ENCODE data around the gene TPCN2.
"Not testable (repeated sequence)": the region's sequence is repeated elsewhere in the genome, so short reads cannot be mapped to it uniquely, and the experiment has no call there.

Gene TPCN2

GRCh38 chr11:69074375-69075140, 25.8 kb downstream of the TPCN2 start:
- DNase-seq (ENCODE audit: low spot score) = no peak
- in situ Hi-C loops (cut with MboI; ENCODE audit: low pct_unique_long_range_greater_than_20kb, low sequenced_read_pairs, unreplicated experiment) = no loop called here

GRCh38 chr11:69075421-69076128, 26.8 kb downstream of the TPCN2 start:
- in situ Hi-C loops (cut with MboI; ENCODE audit: low pct_unique_long_range_greater_than_20kb, low sequenced_read_pairs, unreplicated experiment) = no loop called here
- TF ChIP-seq CTCF (IDR thresholded peaks at IDR 0.05; ENCODE audit: extremely low read depth, insufficient read depth, missing control alignments) = no peak
- DNase-seq (ENCODE audit: low spot score) = no peak

More at GRCh38 chr11:69074375-69075140, 25.8 kb downstream of the TPCN2 start:
- TF ChIP-seq CTCF (IDR thresholded peaks at IDR 0.05; ENCODE audit: extremely low read depth, insufficient read depth, missing control alignments) = no peak

- no peak for TF ChIP-seq CTCF (IDR thresholded peaks at IDR 0.05; ENCODE audit: extremely low read depth, insufficient read depth, missing control alignments)
- in situ Hi-C loops (cut with MboI; ENCODE audit: low pct_unique_long_range_greater_than_20kb, low sequenced_read_pairs, unreplicated experiment) = no loop called here
- DNase-seq (ENCODE audit: low spot score) = no peak
Observed at GRCh38 chr11:69076129-69076791, 27.5 kb downstream of the TPCN2 start.

GRCh38 chr11:69076977-69077376, 28.2 kb downstream of the TPCN2 start:
- in situ Hi-C loops (cut with MboI; ENCODE audit: low pct_unique_long_range_greater_than_20kb, low sequenced_read_pairs, unreplicated experiment); DNase-seq (ENCODE audit: low spot score): not testable (repeated sequence)

GRCh38 chr11:69078508-69078907, 29.8 kb downstream of the TPCN2 start:
- TF ChIP-seq CTCF (IDR thresholded peaks at IDR 0.05; ENCODE audit: extremely low read depth, insufficient read depth, missing control alignments) = no peak
- no peak for DNase-seq (ENCODE audit: low spot score)
- in situ Hi-C loops (cut with MboI; ENCODE audit: low pct_unique_long_range_greater_than_20kb, low sequenced_read_pairs, unreplicated experiment) = no loop called here

- no peak for DNase-seq (ENCODE audit: low spot score)
- in situ Hi-C loops (cut with MboI; ENCODE audit: low pct_unique_long_range_greater_than_20kb, low sequenced_read_pairs, unreplicated experiment) = no loop called here
- no peak for TF ChIP-seq CTCF (IDR thresholded peaks at IDR 0.05; ENCODE audit: extremely low read depth, insufficient read depth, missing control alignments)
Observed at GRCh38 chr11:69078930-69079605, 30.3 kb downstream of the TPCN2 start.

All from GM13977 (cell line).